ENCODE results near the gene NDUFB11.

Gene NDUFB11

DNA sequence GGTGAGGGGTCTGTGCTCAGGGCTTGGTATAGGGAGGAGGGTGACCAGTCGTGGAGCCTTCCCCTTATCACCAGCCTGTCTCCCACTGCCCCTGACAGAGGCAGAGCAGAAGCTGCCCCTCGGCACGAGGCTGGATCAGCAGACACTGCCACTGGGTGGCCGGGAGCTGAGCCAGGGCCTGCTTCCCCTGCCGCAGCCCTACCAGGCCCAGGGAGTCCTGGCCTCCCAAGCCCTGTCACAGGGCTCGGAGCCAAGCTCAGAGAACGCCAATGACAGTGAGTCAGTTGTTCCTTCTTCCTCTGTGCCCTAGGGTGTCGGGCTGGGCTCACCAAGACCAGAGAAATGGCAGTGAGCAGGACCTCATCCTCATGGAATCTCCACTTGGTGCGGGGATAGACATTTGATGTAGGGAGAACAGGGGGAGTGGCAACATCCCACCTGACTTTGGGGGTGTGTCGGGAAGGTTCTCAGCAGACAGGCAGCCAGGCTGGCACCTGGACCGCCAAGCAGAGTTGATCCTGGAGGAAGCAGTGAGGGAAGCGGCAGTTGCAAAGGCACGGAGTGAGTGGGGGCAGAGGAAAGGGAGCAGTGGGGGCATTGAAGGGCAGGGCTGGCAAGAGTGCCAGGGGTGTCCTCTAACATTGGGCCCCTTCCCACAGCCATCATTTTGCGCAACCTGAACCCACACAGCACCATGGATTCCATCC lies 34.9 kb upstream of the NDUFB11 start:
- H3K4me3 Mint-ChIP-seq = no peak overlapping the region
- no peak for ATAC-seq
- H3K4me1 Mint-ChIP-seq = peaks cover 7% of the 10 kb centered on the region
- no peaks in the 10 kb centered on the region for H3K27me3 Mint-ChIP-seq
- no peaks in the 10 kb centered on the region for H3K9me3 Mint-ChIP-seq
- H3K27ac Mint-ChIP-seq = no peak overlapping the region
- H3K36me3 Mint-ChIP-seq = peaks cover 50% of the 10 kb centered on the region

DNA sequence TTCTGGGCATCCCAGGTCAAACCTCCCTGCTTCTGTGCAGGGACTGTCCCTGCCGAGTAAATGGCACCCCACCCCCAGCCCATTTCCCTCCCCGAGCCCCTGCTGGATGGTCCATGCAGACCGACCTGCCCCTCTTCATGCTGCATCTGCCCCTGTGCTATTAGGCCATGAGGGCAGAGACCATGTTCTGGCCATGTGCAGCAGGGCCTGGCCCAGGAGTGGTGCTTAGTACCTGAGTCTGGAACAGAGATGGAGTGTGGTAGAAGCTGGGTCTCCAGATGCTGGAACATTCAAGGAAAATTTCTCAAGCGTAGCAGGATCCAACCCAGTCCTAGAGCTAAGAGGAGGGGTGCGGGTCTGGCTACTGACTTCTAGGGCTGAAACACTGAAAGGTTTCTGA lies 33.8 kb upstream of the NDUFB11 start:
- H3K9me3 Mint-ChIP-seq = no peaks in the 10 kb centered on the region
- ATAC-seq = no peak
- H3K4me3 Mint-ChIP-seq = no peak overlapping the region

GRCh38 chrX:47177079-47177478 lies 32.6 kb upstream of the NDUFB11 start:
- Mint-ChIP-seq H3K4me1 (peaks cover 7% of the 10 kb centered on the region), H3K4me3 (no peak overlapping the region), H3K27ac (no peak overlapping the region), H3K9me3 (no peaks in the 10 kb centered on the region), H3K27me3 (no peaks in the 10 kb centered on the region), H3K36me3 (peaks cover 55% of the 10 kb centered on the region)
- ATAC-seq = no peak

More for the DNA sequence above, 33.8 kb upstream of the NDUFB11 start:
- H3K4me1 Mint-ChIP-seq = peaks cover 7% of the 10 kb centered on the region
- H3K27me3 Mint-ChIP-seq = no peaks in the 10 kb centered on the region
- H3K27ac Mint-ChIP-seq = no peak overlapping the region
- H3K36me3 Mint-ChIP-seq = peaks cover 58% of the 10 kb centered on the region

GRCh38 chrX:47176101-47176740 lies 31.7 kb upstream of the NDUFB11 start:
- Mint-ChIP-seq H3K36me3 (peaks cover 49% of the 10 kb centered on the region), H3K4me1 (peaks cover 7% of the 10 kb centered on the region), H3K27ac (no peak overlapping the region), H3K4me3 (no peak overlapping the region), H3K27me3 (no peaks in the 10 kb centered on the region), H3K9me3 (no peaks in the 10 kb centered on the region)
- ATAC-seq = no peak

- Mint-ChIP-seq H3K36me3 (peaks cover 49% of the 10 kb centered on the region), H3K27me3 (no peaks in the 10 kb centered on the region), H3K4me3 (no peak overlapping the region), H3K4me1 (peaks cover 7% of the 10 kb centered on the region), H3K27ac (no peak overlapping the region), H3K9me3 (no peaks in the 10 kb centered on the region)
- ATAC-seq = no peak
These were observed 31.1 kb upstream of the NDUFB11 start for GRCh38 chrX:47175588-47175980.

DNA sequence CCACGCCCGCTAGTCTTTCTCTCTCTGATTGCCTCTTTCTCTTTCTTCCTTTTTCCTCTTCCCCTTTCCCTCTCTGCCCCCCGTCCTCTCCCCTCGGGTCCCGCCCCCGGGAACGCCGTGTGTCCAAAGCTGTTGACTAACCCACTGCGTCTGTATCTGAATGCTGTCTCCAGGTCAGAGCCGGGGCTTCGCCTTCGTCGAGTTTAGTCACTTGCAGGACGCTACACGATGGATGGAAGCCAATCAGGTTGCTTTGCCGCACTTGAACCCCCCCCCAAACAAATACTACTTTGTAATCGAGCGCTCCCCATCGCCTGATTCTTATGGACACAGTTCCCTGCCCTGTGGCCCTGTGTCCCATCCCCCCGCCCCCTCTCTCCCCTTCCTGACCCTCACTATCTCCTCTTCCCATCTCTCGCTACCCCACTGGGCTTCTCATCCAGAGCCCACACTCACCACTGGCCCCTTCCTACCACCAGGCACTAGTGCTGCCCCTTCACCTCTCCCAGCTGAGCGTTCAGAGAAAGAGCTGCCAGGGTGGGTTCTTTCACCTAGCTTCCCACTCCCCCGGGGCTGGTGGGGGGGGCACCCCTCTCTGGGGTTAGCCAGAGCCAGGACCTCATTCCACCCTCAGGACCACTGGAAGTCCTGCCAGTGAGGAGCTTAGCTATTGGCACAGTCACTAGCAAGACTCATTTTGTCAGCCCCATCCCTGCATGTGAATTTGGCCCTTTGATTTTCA lies 30.5 kb upstream of the NDUFB11 start:
- H3K36me3 Mint-ChIP-seq = peaks cover 49% of the 10 kb centered on the region
- no peaks in the 10 kb centered on the region for H3K9me3 Mint-ChIP-seq
- no peaks in the 10 kb centered on the region for H3K27me3 Mint-ChIP-seq
- peaks cover 7% of the 10 kb centered on the region for H3K4me1 Mint-ChIP-seq
- ATAC-seq = no peak
- H3K4me3 Mint-ChIP-seq = no peak overlapping the region
- no peak overlapping the region for H3K27ac Mint-ChIP-seq

- Mint-ChIP-seq H3K27ac (no peak overlapping the region), H3K27me3 (no peaks in the 10 kb centered on the region), H3K36me3 (peaks cover 49% of the 10 kb centered on the region), H3K9me3 (no peaks in the 10 kb centered on the region), H3K4me1 (peaks cover 7% of the 10 kb centered on the region), H3K4me3 (no peak overlapping the region)
- ATAC-seq = no peak
These were observed 29.9 kb upstream of the NDUFB11 start for GRCh38 chrX:47174376-47174775.

- Mint-ChIP-seq H3K4me3 (no peak overlapping the region), H3K27me3 (no peaks in the 10 kb centered on the region), H3K9me3 (no peaks in the 10 kb centered on the region), H3K4me1 (peaks cover 7% of the 10 kb centered on the region), H3K36me3 (peaks cover 49% of the 10 kb centered on the region), H3K27ac (no peak overlapping the region)
- no peak for ATAC-seq
These were observed 28.7 kb upstream of the NDUFB11 start for GRCh38 chrX:47172971-47173792.

DNA sequence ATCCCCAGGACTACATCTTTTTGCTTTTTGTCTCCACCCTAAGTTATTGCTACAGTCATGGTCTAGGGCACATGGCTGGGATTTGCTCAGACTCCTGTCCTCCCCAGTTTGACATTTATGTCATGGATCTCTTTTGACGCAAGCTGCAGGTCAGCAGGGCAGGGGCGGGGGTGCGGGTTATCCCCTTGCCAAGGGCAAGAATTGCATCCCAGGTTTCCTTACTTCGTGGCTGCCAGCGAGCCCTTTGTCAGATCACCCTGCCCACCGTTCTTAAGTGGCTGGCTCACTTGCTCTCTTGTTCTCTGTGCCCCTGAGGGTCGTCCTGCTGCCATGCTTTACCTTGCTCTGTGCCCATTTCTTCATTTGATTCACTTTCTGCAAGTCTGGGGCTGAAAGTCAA lies 28.0 kb upstream of the NDUFB11 start:
- ATAC-seq = no peak
- peaks cover 44% of the 10 kb centered on the region for H3K36me3 Mint-ChIP-seq
- no peak overlapping the region for H3K4me3 Mint-ChIP-seq
- H3K27me3 Mint-ChIP-seq = no peaks in the 10 kb centered on the region
- H3K4me1 Mint-ChIP-seq = peaks cover 7% of the 10 kb centered on the region
- no peak overlapping the region for H3K27ac Mint-ChIP-seq
- H3K9me3 Mint-ChIP-seq = no peaks in the 10 kb centered on the region

DNA sequence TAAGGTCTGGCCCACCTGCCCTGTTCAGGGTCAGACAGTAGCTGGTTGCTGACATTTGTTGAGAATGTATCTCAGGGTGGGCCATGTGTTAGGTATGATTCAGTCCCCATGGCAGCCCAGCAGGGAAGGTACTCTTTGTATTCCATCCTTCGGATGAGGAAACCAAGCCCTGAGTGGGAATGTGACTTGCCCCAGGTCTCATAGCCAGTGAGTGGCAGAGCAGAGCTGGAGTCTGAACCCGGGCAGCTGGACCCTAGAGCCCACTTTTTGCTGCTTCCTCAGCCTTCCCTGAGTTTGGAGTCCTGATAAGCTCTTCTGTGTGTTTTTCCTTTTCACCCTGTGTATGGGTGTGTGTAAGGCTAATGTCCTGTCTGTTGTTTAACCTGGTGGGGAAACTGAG lies 27.5 kb upstream of the NDUFB11 start:
- no peak for ATAC-seq
- peaks cover 7% of the 10 kb centered on the region for H3K4me1 Mint-ChIP-seq
- no peaks in the 10 kb centered on the region for H3K9me3 Mint-ChIP-seq
- H3K27me3 Mint-ChIP-seq = no peaks in the 10 kb centered on the region
- H3K27ac Mint-ChIP-seq = no peak overlapping the region
- no peak overlapping the region for H3K4me3 Mint-ChIP-seq
- peaks cover 44% of the 10 kb centered on the region for H3K36me3 Mint-ChIP-seq

DNA sequence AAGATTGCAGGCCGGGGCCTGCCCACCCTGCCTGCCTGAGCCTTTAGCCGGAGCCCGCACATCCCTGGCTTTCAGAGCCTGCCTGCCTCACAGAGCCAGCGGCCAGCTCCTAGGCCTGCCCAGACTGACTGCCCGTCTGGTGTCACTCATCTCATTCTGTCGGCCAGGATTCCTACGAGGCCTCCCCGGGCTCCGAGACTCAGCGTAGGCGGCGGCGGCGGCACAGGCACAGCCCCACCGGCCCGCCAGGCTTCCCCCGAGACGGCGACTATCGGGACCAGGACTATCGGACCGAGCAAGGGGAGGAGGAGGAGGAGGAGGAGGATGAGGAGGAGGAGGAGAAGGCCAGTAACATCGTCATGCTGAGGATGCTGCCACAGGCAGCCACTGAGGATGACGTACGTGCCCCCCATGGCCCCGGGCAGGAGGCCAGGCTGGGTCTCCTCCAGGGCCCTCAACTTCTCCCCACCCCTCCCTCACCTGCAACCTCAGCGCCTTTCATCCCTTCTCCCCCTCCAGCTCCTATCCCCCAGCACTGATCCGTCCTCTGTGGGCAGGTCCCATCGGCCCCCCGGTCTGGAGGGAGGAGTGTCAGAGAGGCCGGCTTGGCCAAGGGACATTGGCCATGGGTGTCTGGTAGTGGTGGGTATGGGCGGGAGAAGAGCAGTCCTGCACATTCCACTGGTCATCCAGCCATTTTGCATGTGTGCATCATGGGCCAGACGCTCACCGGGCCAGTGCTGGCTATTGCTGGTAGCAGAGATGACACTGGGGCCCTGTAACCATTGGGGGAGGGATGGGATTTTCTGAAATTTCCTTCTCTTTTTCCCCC lies 26.6 kb upstream of the NDUFB11 start:
- Mint-ChIP-seq H3K27ac (no peak overlapping the region), H3K9me3 (no peaks in the 10 kb centered on the region), H3K36me3 (peaks cover 35% of the 10 kb centered on the region), H3K27me3 (no peaks in the 10 kb centered on the region), H3K4me1 (no peaks in the 10 kb centered on the region), H3K4me3 (no peak overlapping the region)
- ATAC-seq = no peak

DNA sequence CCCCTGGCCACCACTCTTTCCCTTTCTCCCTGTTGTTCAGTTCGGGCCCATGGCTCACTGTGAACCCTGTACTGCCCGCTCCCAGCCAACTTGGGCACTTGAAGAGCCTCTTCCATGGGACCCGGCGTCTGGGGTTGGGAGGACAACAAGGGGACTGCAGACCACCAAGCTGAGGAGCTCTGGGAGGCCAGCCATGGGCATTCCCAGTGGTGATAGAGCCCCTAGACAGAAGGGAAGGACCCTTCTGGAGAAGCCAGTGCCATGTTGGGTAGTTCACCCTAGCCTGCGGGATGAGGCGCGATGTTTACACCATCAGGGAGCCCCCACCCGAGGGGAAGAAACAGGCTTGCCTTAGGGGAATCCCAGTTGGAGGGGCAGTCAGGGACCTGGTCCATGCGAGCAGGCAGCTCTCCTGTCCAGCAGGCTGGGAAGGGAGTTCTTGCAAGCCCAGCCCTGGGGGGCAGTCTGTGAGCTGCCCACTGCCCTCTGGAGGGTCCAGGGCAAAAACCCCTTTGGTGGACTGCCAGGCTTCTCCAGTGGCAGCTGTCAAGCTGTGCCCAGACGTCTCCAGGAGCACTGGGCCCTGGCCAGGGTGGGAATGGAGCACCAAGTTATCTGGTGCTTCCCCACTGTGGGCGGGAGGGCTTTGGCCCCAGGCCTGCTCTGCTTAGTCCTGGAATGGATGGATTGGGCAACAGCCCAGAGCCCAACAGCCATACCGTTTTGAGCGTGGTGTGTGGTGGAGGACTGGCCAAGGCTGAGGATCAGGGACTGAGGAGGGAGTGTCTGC lies 25.4 kb upstream of the NDUFB11 start:
- peaks cover 25% of the 10 kb centered on the region for H3K36me3 Mint-ChIP-seq
- no peaks in the 10 kb centered on the region for H3K9me3 Mint-ChIP-seq
- no peaks in the 10 kb centered on the region for H3K4me1 Mint-ChIP-seq
- H3K27me3 Mint-ChIP-seq = no peaks in the 10 kb centered on the region
- no peak for ATAC-seq
- no peak overlapping the region for H3K27ac Mint-ChIP-seq
- no peak overlapping the region for H3K4me3 Mint-ChIP-seq

- Mint-ChIP-seq H3K4me1 (no peaks in the 10 kb centered on the region), H3K4me3 (no peak overlapping the region), H3K9me3 (no peaks in the 10 kb centered on the region), H3K36me3 (peaks cover 21% of the 10 kb centered on the region), H3K27me3 (no peaks in the 10 kb centered on the region), H3K27ac (no peak overlapping the region)
- no peak for ATAC-seq
These were observed 24.8 kb upstream of the NDUFB11 start for GRCh38 chrX:47169273-47169672.

Measured in stimulated activated memory B cell treated with anti-CD40 and anti-IgM and Interleukin-4, amounts not matched to agents 10 μg/mL and 1 μg/mL and 100 μg/mL, for 72 hours (primary cell).